Activated CD4-positive, alpha-beta memory T cell treated with anti-CD3 and anti-CD28 coated beads, Interleukin-2, amount 10 ng/mL, durations not matched to agents 7 days and 5 days (primary cell): ENCODE data around the gene VIPAS39. TPM values are rescaled to one million over a fixed set of nuclear protein-coding genes. Genes with fewer than 3 reads are reported as not detected.
"Not testable (repeated sequence)": the region's sequence is repeated elsewhere in the genome, so short reads cannot be mapped to it uniquely, and the experiment has no call there.

Source experiments
- CTCF ChIA-PET: fragments of 350-600 bp; sonication (Branson Sonifier 250); formaldehyde crosslinking; loops from one replicate; lab custom pipeline; 2021; ENCODE audit warnings: antibody characterized with exemption, inconsistent platforms; lab: Charles Lee
- POLR2A ChIA-PET: fragments of 350-600 bp; sonication (Branson Sonifier 250); formaldehyde crosslinking; loops from one replicate; lab custom pipeline; 2021; ENCODE audit warnings: antibody characterized with exemption; lab: Charles Lee
- DNase-seq: peaks from one replicate; pipeline ENCODE4 v3.0.0-alpha.2; 2020
- H3K27ac Mint-ChIP-seq: one replicate; pipeline ENCODE4 v1.8.0; 2021; ENCODE audit warnings: mild to moderate bottlenecking, mixed read lengths
- H3K27me3 Mint-ChIP-seq: one replicate; pipeline ENCODE4 v1.8.0; 2021; ENCODE audit warnings: mixed read lengths
- H3K36me3 Mint-ChIP-seq: one replicate; pipeline ENCODE4 v1.8.0; 2021; ENCODE audit warnings: low read depth, mixed read lengths
- H3K4me1 Mint-ChIP-seq: one replicate; pipeline ENCODE4 v1.8.0; 2021; ENCODE audit warnings: mixed read lengths
- H3K4me3 Mint-ChIP-seq: one replicate; pipeline ENCODE4 v1.8.0; 2021; ENCODE audit warnings: mild to moderate bottlenecking, mixed read lengths
- H3K9me3 Mint-ChIP-seq: one replicate; pipeline ENCODE4 v1.8.0; 2021; ENCODE audit warnings: mixed read lengths
- total RNA-seq, 2 experiments: library from RNA; stranded (reverse); gene quantifications; one replicate each; pipeline ENCODE4 v1.2.3, GENCODE V29; 2021

Gene VIPAS39
- total RNA-seq, 2 experiments from 2014 or later, result 20.3 to 20.6 TPM

- CTCF ChIA-PET, result interaction anchor here (0.7 to 2.9 kb wide), 22 partner anchors 12 to 386 kb away, joined by 3 to 22 read pairs (median 5); partner anchors contain the start of genes ALKBH1, SAMD15, SLIRP and TMED8
- POLR2A ChIA-PET, result interaction anchor here (0.5 to 3.9 kb wide), 10 partner anchors 9 to 342 kb away, joined by 3 to 26 read pairs (median 6); partner anchors contain the start of genes ADCK1, ALKBH1, GSTZ1 and POMT2
- Mint-ChIP-seq H3K36me3 (peaks cover 37% of the 10 kb centered on the region), H3K4me1 (peaks cover 34% of the 10 kb centered on the region), H3K9me3 (no peaks in the 10 kb centered on the region), H3K27ac (peak overlapping the region; percentile 99), H3K27me3 (no peaks in the 10 kb centered on the region), H3K4me3 (peak overlapping the region; percentile 100)
- peak; percentile 53 for DNase-seq
Measured at GRCh38 chr14:77458249-77458950, 999 bp upstream of the VIPAS39 start.

DNA sequence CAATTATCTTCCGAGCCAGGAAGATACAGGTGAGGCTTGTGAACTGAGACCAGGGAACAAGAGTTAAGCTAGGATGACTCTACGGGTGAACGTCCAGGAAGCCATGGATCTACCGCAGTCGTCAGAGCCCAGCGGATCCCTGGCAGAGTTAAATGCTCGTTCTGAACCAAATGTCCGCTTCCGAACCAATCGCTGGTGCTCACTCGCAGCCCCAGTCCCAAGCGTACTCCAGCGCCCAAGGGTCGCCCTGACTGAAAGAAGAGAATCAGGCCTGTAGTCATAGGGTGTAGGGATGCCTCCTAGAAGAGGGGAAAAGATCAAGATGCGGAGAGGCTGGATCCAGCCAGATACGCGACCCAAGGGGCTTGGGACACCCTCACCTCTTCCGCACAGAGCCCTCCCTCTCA, 283 bp downstream of the VIPAS39 start:
- no peak for DNase-seq
- Mint-ChIP-seq H3K4me3 (peak overlapping the region; percentile 100), H3K9me3 (no peaks in the 10 kb centered on the region), H3K27me3 (no peaks in the 10 kb centered on the region), H3K27ac (peak overlapping the region; percentile 99), H3K4me1 (peaks cover 32% of the 10 kb centered on the region), H3K36me3 (peaks cover 36% of the 10 kb centered on the region)
- ChIA-PET POLR2A (interaction anchor here (1.3 to 3.9 kb wide), 7 partner anchors 17 to 343 kb away, joined by 3 to 26 read pairs (median 13); partner anchors contain the start of genes ADCK1, ALKBH1, GSTZ1 and POMT2), CTCF (no interaction called here)

- Mint-ChIP-seq H3K27ac (peak overlapping the region; percentile 99), H3K9me3 (no peaks in the 10 kb centered on the region), H3K4me3 (peak overlapping the region; percentile 100), H3K27me3 (no peaks in the 10 kb centered on the region), H3K4me1 (peaks cover 29% of the 10 kb centered on the region), H3K36me3 (peaks cover 33% of the 10 kb centered on the region)
- no peak for DNase-seq
- ChIA-PET CTCF (no interaction called here), POLR2A (interaction anchor here (1.3 to 3.9 kb wide), 3 partner anchors 80 to 304 kb away, joined by 3 to 26 read pairs (median 19); partner anchors contain the start of genes GSTZ1, POMT2, SAMD15 and TMED8)
Measured at GRCh38 chr14:77455966-77456640, 1.3 kb downstream of the VIPAS39 start.

DNA sequence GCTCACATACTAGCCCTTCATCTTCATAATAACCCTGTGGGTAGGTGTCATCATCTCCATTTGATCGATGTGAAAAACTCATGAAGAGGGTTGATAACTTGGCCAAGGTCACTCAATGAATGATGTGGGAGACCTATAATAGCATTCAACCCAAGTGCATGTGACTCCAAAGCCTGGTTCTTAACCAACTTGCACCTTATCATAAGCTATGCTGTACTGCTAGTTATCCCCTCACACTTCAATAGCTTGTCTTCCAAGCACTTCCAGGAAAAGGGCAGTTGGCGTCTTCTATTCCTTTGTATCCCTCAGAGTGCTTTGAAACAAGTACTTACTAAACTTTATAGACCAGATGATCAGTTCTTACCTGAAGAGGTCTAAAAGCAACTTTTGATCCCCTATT, 15.2 kb downstream of the VIPAS39 start:
- no peak for DNase-seq
- ChIA-PET POLR2A (no interaction called here), CTCF (interaction anchor here (2.0 kb wide), 1 partner anchor 17 kb away, joined by 7 read pairs; no protein-coding TSS in a partner anchor)
- Mint-ChIP-seq H3K27me3 (no peaks in the 10 kb centered on the region), H3K4me1 (no peaks in the 10 kb centered on the region), H3K4me3 (no peak overlapping the region), H3K9me3 (no peaks in the 10 kb centered on the region), H3K27ac (no peak overlapping the region), H3K36me3 (peaks cover 37% of the 10 kb centered on the region)

DNA sequence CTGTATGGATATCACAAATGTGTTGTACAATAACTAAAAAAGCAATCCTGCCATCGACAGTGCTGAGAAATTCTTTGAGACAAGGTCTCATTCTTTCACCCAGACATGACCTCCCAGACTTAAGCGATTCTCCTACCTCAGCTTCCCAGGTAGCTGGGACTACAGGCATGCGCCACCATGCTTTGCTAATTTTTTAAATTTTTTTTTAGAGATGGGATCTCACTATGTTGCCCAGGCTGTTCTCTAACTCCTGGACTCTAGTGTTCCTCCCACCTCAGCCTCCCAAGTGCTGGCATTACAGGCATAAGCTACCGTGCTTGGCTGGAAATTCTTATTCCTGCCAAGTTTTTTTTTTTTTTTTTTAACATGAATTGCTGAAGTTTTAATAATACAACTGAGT, 17.5 kb downstream of the VIPAS39 start:
- H3K36me3 Mint-ChIP-seq, result peaks cover 43% of the 10 kb centered on the region
- DNase-seq, result no peak
- no peak overlapping the region for H3K27ac Mint-ChIP-seq
- H3K4me1 Mint-ChIP-seq, result no peaks in the 10 kb centered on the region
- ChIA-PET POLR2A (no interaction called here), CTCF (no interaction called here)
- H3K27me3 Mint-ChIP-seq, result no peaks in the 10 kb centered on the region
- H3K9me3 Mint-ChIP-seq, result no peaks in the 10 kb centered on the region
- H3K4me3 Mint-ChIP-seq, result no peak overlapping the region

DNA sequence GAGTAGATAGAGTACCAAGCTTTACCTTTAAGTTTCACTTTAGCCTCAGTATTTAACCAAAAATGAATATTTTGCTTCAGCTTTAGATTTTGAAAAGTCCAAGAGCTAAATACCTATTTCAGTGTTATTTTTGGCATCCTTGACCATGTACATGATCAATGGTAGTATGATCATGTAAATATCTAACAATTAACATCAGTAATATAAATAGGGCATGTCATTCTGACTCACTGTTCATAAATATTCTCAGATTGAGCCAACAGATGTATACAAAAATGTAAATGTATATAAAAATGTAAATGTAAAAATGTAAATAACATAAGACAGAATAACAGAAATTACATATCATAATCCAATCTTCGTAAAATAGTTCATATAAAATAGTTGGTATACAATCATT, 18.8 kb downstream of the VIPAS39 start:
- Mint-ChIP-seq H3K9me3 (no peaks in the 10 kb centered on the region), H3K4me3 (no peak overlapping the region), H3K36me3 (peaks cover 47% of the 10 kb centered on the region), H3K4me1 (no peaks in the 10 kb centered on the region), H3K27me3 (no peaks in the 10 kb centered on the region), H3K27ac (no peak overlapping the region)
- DNase-seq, result no peak
- ChIA-PET CTCF (interaction anchor here (1.3 to 1.9 kb wide), 2 partner anchors 20 to 315 kb away, joined by 3 to 5 read pairs; no protein-coding TSS in a partner anchor), POLR2A (no interaction called here)

DNA sequence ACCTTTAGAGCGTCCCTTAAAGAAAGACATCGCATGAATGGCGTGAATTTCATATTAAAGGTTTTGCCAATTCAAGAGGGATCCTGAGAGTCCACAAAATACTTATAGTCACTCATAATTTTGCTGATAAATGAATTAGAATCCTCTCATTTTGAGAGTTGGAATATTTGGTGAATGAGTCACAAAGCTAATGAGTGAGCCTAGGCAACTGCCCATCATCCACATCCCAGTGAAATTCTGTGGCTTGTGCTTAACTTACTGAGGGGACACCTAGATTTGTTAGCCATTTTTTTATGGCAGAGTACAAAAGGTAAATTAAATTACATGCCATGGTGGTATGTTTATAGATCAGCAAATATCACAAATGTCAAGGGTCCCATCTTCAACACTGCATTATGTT, 21.4 kb downstream of the VIPAS39 start:
- no peak for DNase-seq
- H3K4me1 Mint-ChIP-seq, result no peaks in the 10 kb centered on the region
- H3K9me3 Mint-ChIP-seq, result no peaks in the 10 kb centered on the region
- no peak overlapping the region for H3K4me3 Mint-ChIP-seq
- no peaks in the 10 kb centered on the region for H3K27me3 Mint-ChIP-seq
- peaks cover 32% of the 10 kb centered on the region for H3K36me3 Mint-ChIP-seq
- CTCF ChIA-PET, result interaction anchor here (0.9 kb wide), 1 partner anchor 120 kb away, joined by 3 read pairs; no protein-coding TSS in a partner anchor
- POLR2A ChIA-PET, result no interaction called here
- no peak overlapping the region for H3K27ac Mint-ChIP-seq

GRCh38 chr14:77426396-77426795, 31.0 kb downstream of the VIPAS39 start:
- POLR2A ChIA-PET, result no interaction called here

GRCh38 chr14:77424862-77425261, 32.5 kb downstream of the VIPAS39 start:
- Mint-ChIP-seq H3K27ac (no peak overlapping the region), H3K4me3 (no peak overlapping the region), H3K9me3 (peaks cover 4% of the 10 kb centered on the region), H3K36me3 (peaks cover 83% of the 10 kb centered on the region), H3K27me3 (no peaks in the 10 kb centered on the region), H3K4me1 (no peaks in the 10 kb centered on the region)
- DNase-seq, result no peak
- ChIA-PET CTCF (no interaction called here), POLR2A (no interaction called here)

More at GRCh38 chr14:77426396-77426795, 31.0 kb downstream of the VIPAS39 start:
- Mint-ChIP-seq H3K4me3 (no peak overlapping the region), H3K36me3 (peaks cover 81% of the 10 kb centered on the region), H3K9me3 (no peaks in the 10 kb centered on the region), H3K27ac (no peak overlapping the region), H3K4me1 (no peaks in the 10 kb centered on the region), H3K27me3 (no peaks in the 10 kb centered on the region)
- DNase-seq, result no peak
- CTCF ChIA-PET, result no interaction called here

DNA sequence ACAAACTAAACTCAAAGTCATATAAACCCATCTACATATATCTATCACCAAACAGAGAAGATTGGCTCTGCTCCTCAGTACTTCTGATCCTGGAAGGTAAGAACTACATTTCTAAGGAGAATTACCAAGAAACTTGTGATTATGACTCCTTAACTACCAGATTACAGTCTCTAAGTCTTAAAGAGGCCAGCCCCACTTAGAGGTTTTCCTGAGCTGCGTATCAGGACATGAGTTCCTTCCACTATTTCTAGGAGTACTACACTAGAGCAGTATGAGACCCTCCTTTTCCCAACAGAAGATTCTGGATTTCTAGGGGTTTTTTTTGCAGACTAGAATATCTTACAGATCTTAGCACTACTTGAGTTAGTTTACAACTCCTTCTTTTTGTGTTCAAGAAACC, 34.0 kb downstream of the VIPAS39 start, which contains the start of gene NOXRED1:
Gene NOXRED1, minus strand, starts transcription at position 101 of the 400 bp plus-strand sequence. CDS start 634 bp downstream, outside the sequence.
- H3K27me3 Mint-ChIP-seq, result no peaks in the 10 kb centered on the region
- H3K9me3 Mint-ChIP-seq, result peaks cover 11% of the 10 kb centered on the region
- peaks cover 76% of the 10 kb centered on the region for H3K36me3 Mint-ChIP-seq
- H3K4me1 Mint-ChIP-seq, result no peaks in the 10 kb centered on the region
- ChIA-PET CTCF (no interaction called here), POLR2A (no interaction called here)
- DNase-seq, result no peak
- no peak within 1 kb of the TSS for H3K27ac Mint-ChIP-seq
- H3K4me3 Mint-ChIP-seq, result no peak within 1 kb of the TSS

DNA sequence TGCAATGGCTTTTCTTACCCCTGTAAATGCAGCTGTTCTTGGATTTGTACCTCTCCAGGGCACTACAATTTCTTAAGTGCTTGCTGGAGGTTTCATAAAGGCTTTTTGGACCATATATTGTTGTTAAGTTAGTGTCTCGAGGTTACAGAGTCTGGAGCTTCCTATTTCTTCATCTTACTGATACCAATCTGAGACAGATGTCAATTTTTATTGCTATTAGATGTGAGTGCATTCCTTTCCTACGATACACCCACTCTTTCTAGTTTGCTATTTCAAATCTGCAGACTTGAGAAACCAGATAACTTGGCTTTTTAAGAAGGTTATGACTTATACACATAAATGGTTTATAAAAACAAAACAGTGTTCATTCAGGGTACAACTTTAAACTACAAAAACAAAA, 36.2 kb downstream of the VIPAS39 start:
- ChIA-PET CTCF (no interaction called here), POLR2A (no interaction called here)
- peaks cover 54% of the 10 kb centered on the region for H3K36me3 Mint-ChIP-seq

DNA sequence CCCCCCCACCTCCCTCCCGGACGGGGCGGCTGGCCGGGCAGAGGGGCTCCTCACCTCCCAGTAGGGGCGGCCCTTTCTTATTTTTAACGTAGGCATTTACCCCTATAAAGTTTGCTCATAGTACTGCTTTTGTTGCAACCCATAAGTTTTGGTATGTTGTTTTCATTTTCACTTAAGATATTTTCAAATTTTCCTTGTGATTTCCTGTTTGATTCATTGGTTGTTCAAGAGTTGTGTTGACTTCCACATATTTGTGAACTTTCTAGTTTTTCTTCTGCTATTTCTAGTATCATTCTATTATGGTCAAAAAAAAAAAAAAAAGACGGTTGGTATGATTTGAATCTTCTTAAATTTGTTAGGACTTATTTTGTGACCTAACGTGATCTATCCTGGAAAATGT, 40.6 kb downstream of the VIPAS39 start:
- no peaks in the 10 kb centered on the region for H3K27me3 Mint-ChIP-seq
- H3K36me3 Mint-ChIP-seq, result peaks cover 21% of the 10 kb centered on the region
- peaks cover 16% of the 10 kb centered on the region for H3K9me3 Mint-ChIP-seq
- no peak overlapping the region for H3K4me3 Mint-ChIP-seq
- CTCF ChIA-PET, result no interaction called here
- no peak overlapping the region for H3K27ac Mint-ChIP-seq
- H3K4me1 Mint-ChIP-seq, result no peaks in the 10 kb centered on the region
- POLR2A ChIA-PET, result no interaction called here
- no peak for DNase-seq

More for the DNA sequence above, 36.2 kb downstream of the VIPAS39 start:
- no peaks in the 10 kb centered on the region for H3K4me1 Mint-ChIP-seq
- H3K9me3 Mint-ChIP-seq, result peaks cover 16% of the 10 kb centered on the region
- H3K4me3 Mint-ChIP-seq, result no peak overlapping the region
- no peak for DNase-seq
- no peak overlapping the region for H3K27ac Mint-ChIP-seq
- no peaks in the 10 kb centered on the region for H3K27me3 Mint-ChIP-seq

- H3K27me3 Mint-ChIP-seq, POLR2A ChIA-PET, H3K27ac Mint-ChIP-seq, CTCF ChIA-PET, DNase-seq, H3K4me1 Mint-ChIP-seq, H3K4me3 Mint-ChIP-seq: not testable (repeated sequence)
- Mint-ChIP-seq H3K9me3 (peaks cover 16% of the 10 kb centered on the region), H3K36me3 (peaks cover 13% of the 10 kb centered on the region)
Measured at GRCh38 chr14:77416098-77416497, 41.3 kb downstream of the VIPAS39 start.
